Activated naive CD8-positive, alpha-beta T cell treated with anti-CD3 and anti-CD28 coated beads for 36 hours (primary cell): Measurements from ENCODE around the gene NPL. TPM values are rescaled to one million over a fixed set of nuclear protein-coding genes. Genes with fewer than 3 reads are reported as not detected.

Experiments used
- DNase-seq: peaks from one replicate; pipeline ENCODE4 v3.0.0; 2021
- H3K27ac Mint-ChIP-seq: one replicate; pipeline ENCODE4 v1.8.0; 2022; ENCODE audit warnings: mild to moderate bottlenecking, moderate library complexity, mixed read lengths
- H3K27me3 Mint-ChIP-seq: one replicate; pipeline ENCODE4 v1.8.0; 2022; ENCODE audit warnings: mild to moderate bottlenecking, mixed read lengths
- H3K36me3 Mint-ChIP-seq: one replicate; pipeline ENCODE4 v1.8.0; 2021; ENCODE audit warnings: mild to moderate bottlenecking, mixed read lengths
- H3K4me1 Mint-ChIP-seq: one replicate; pipeline ENCODE4 v1.8.0; 2021; ENCODE audit warnings: mixed read lengths
- H3K4me3 Mint-ChIP-seq: one replicate; pipeline ENCODE4 v1.8.0; 2022; ENCODE audit warnings: mild to moderate bottlenecking, moderate library complexity, mixed read lengths
- H3K9me3 Mint-ChIP-seq: one replicate; pipeline ENCODE4 v1.8.0; 2022; ENCODE audit warnings: mixed read lengths
- total RNA-seq, 2 experiments: library from RNA; stranded (reverse); gene quantifications; one replicate each; pipeline ENCODE4 v1.2.3, GENCODE V29; 2021

The NPL gene
- total RNA-seq, 2 experiments from 2014 or later, result 4.7 to 5.4 TPM

DNA sequence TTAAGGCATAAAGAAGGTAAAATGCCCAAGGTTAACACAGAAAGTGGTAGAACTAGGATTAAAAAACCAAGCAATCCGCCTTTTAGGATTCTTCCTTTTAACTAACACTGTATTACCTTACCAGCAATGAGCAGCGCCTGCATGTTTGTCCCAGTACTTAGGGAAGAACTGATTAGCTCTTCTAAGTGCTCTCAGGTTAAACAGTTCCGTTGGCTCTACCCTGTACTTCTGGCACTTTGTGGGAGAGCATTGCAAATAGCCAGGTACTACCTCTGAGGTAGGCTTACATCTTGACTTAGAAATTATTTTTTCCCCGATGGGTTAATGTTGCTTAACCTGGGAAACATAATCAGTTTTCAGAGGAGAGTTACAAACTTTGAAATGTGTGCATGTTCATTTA is 71.1 kb downstream of the NPL start:
- no peak for DNase-seq
- peak overlapping the region; percentile 39 for H3K27ac Mint-ChIP-seq
- peaks cover 45% of the 10 kb centered on the region for H3K4me1 Mint-ChIP-seq
- no peaks in the 10 kb centered on the region for H3K9me3 Mint-ChIP-seq
- no peak overlapping the region for H3K4me3 Mint-ChIP-seq
- H3K36me3 Mint-ChIP-seq, result peaks cover 43% of the 10 kb centered on the region
- no peaks in the 10 kb centered on the region for H3K27me3 Mint-ChIP-seq

- peak overlapping the region; percentile 39 for H3K27ac Mint-ChIP-seq
- peaks cover 56% of the 10 kb centered on the region for H3K4me1 Mint-ChIP-seq
- DNase-seq, result no peak
- H3K4me3 Mint-ChIP-seq, result no peak overlapping the region
- H3K9me3 Mint-ChIP-seq, result no peaks in the 10 kb centered on the region
- H3K27me3 Mint-ChIP-seq, result no peaks in the 10 kb centered on the region
- H3K36me3 Mint-ChIP-seq, result peaks cover 52% of the 10 kb centered on the region
Measured at GRCh38 chr1:182861994-182862393, 72.4 kb downstream of the NPL start.

GRCh38 chr1:182862827-182863226 is 73.3 kb downstream of the NPL start:
- peaks cover 60% of the 10 kb centered on the region for H3K36me3 Mint-ChIP-seq
- no peak overlapping the region for H3K4me3 Mint-ChIP-seq
- H3K27ac Mint-ChIP-seq, result peak overlapping the region; percentile 39
- H3K9me3 Mint-ChIP-seq, result no peaks in the 10 kb centered on the region
- DNase-seq, result no peak
- no peaks in the 10 kb centered on the region for H3K27me3 Mint-ChIP-seq
- peaks cover 55% of the 10 kb centered on the region for H3K4me1 Mint-ChIP-seq

- peak overlapping the region; percentile 81 for H3K27ac Mint-ChIP-seq
Measured at GRCh38 chr1:182863940-182864339, 74.4 kb downstream of the NPL start.

DNA sequence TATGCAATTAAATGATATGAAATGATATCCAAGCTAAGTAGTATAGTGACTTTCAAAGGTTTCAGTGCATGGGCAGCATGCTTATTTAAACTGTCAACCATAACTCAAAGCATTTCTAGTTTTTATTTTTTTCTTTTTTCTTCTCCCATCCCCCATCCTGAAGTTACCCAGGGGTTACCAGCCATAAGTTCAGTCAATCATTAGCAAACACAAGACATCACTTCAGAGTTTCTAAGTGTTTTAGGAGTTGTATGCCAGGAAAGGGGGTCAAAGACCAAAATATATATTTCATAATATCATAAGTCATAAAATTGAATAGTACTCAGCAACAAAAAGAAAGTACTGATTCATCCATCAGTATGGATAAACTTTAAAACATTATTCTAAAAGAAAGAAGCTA is 78.3 kb downstream of the NPL start:
- H3K36me3 Mint-ChIP-seq, result peaks cover 57% of the 10 kb centered on the region
- DNase-seq, result no peak
- no peaks in the 10 kb centered on the region for H3K9me3 Mint-ChIP-seq
- peak overlapping the region; percentile 29 for H3K27ac Mint-ChIP-seq
- H3K4me3 Mint-ChIP-seq, result no peak overlapping the region
- H3K4me1 Mint-ChIP-seq, result peaks cover 28% of the 10 kb centered on the region
- no peaks in the 10 kb centered on the region for H3K27me3 Mint-ChIP-seq

More at GRCh38 chr1:182863940-182864339, 74.4 kb downstream of the NPL start:
- no peaks in the 10 kb centered on the region for H3K27me3 Mint-ChIP-seq
- no peaks in the 10 kb centered on the region for H3K9me3 Mint-ChIP-seq
- no peak for DNase-seq
- peaks cover 58% of the 10 kb centered on the region for H3K36me3 Mint-ChIP-seq
- H3K4me3 Mint-ChIP-seq, result no peak overlapping the region
- peaks cover 52% of the 10 kb centered on the region for H3K4me1 Mint-ChIP-seq

- peak overlapping the region; percentile 58 for H3K27ac Mint-ChIP-seq
- no peak overlapping the region for H3K4me3 Mint-ChIP-seq
- DNase-seq, result no peak
- H3K4me1 Mint-ChIP-seq, result peaks cover 30% of the 10 kb centered on the region
- no peaks in the 10 kb centered on the region for H3K9me3 Mint-ChIP-seq
- peaks cover 63% of the 10 kb centered on the region for H3K36me3 Mint-ChIP-seq
- no peaks in the 10 kb centered on the region for H3K27me3 Mint-ChIP-seq
Measured at GRCh38 chr1:182869241-182869666, 79.7 kb downstream of the NPL start.

GRCh38 chr1:182872881-182873280 is 83.3 kb downstream of the NPL start:
- Mint-ChIP-seq H3K27ac (peak overlapping the region; percentile 61), H3K4me1 (peaks cover 34% of the 10 kb centered on the region), H3K27me3 (no peaks in the 10 kb centered on the region), H3K36me3 (peaks cover 56% of the 10 kb centered on the region), H3K9me3 (no peaks in the 10 kb centered on the region), H3K4me3 (no peak overlapping the region)
- DNase-seq, result no peak

DNA sequence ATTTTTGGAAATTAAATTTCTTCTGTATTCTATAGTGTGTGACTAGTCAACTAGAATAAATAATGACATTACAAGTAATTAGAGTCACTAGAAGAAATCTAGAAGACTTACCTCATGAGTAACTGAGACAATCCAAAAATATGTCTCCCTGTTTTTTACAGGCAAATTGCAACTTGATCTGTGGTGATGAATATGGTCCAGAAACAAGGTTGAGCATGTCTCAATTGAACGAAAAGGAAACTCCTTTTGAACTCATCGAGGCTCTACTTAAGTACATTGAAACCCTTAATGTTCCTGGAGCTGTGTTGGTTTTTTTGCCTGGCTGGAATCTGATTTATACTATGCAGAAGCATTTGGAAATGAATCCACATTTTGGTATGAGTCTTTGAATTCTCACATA is 86.3 kb downstream of the NPL start:
- H3K27me3 Mint-ChIP-seq, result no peaks in the 10 kb centered on the region
- no peaks in the 10 kb centered on the region for H3K9me3 Mint-ChIP-seq
- no peak overlapping the region for H3K4me3 Mint-ChIP-seq
- H3K4me1 Mint-ChIP-seq, result peaks cover 37% of the 10 kb centered on the region
- no peak for DNase-seq
- peak overlapping the region; percentile 55 for H3K27ac Mint-ChIP-seq
- peaks cover 71% of the 10 kb centered on the region for H3K36me3 Mint-ChIP-seq

DNA sequence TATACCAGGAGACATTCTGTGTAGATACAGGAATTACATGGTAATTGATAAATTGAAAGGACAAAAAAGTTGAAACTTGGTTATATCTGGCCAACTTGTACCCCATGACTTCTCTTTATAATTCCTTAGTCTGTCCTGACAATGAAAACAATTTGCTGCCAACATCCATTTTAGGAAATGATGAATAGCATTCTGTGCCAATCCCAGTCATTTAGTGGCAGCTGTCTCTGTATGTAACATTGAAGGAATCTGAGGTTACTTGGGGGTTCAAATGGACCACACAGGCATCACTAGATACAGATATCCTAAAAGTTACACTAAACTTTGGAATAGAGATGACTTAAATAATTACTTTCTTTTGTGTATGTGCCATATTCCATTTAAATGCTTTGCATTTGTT is 87.8 kb downstream of the NPL start:
- no peak for DNase-seq
- H3K27me3 Mint-ChIP-seq, result no peaks in the 10 kb centered on the region
- no peak overlapping the region for H3K4me3 Mint-ChIP-seq
- H3K27ac Mint-ChIP-seq, result peak overlapping the region; percentile 82
- H3K9me3 Mint-ChIP-seq, result no peaks in the 10 kb centered on the region
- H3K36me3 Mint-ChIP-seq, result peaks cover 69% of the 10 kb centered on the region
- peaks cover 36% of the 10 kb centered on the region for H3K4me1 Mint-ChIP-seq

- H3K9me3 Mint-ChIP-seq, result no peaks in the 10 kb centered on the region
- no peaks in the 10 kb centered on the region for H3K27me3 Mint-ChIP-seq
- peak overlapping the region; percentile 82 for H3K27ac Mint-ChIP-seq
- H3K4me1 Mint-ChIP-seq, result peaks cover 35% of the 10 kb centered on the region
- H3K4me3 Mint-ChIP-seq, result no peak overlapping the region
- DNase-seq, result peak; percentile 58
- H3K36me3 Mint-ChIP-seq, result peaks cover 71% of the 10 kb centered on the region
Measured at GRCh38 chr1:182877842-182878241, 88.3 kb downstream of the NPL start.

Other genes starting within 250 kb of the NPL start
- 1 to 10 TPM; 4.1 to 4.3 TPM for gene RNASEL, start 200.5 kb upstream of the NPL start, total RNA-seq
- gene RGS16, start 185.4 kb upstream of the NPL start, total RNA-seq, result 10 to 100 TPM; 68.1 to 70.7 TPM
- not detected for gene RGS8, start 105.2 kb upstream of the NPL start, total RNA-seq
- 100 to 1,000 TPM; 310 to 318 TPM for gene DHX9, start 49.6 kb downstream of the NPL start, total RNA-seq
- gene SHCBP1L, start 163.4 kb downstream of the NPL start, total RNA-seq, result not detected
- gene LAMC1, start 233.6 kb downstream of the NPL start, total RNA-seq, result under 1 TPM; 0.42 to 0.66 TPM